Ureter (tissue), 1 donor: ENCODE results near the gene L3HYPDH. TPM values are rescaled to one million over a fixed set of nuclear protein-coding genes. Genes with fewer than 3 reads are reported as not detected.
"Not testable (repeated sequence)": the region's sequence is repeated elsewhere in the genome, so short reads cannot be mapped to it uniquely, and the experiment has no call there.

Source experiments
- DNase-seq: peaks from one replicate; pipeline ENCODE4 v3.0.0-alpha.2; 2020; ENCODE audit warnings: low spot score
- total RNA-seq: library from RNA; stranded (reverse); gene quantifications from one replicate; pipeline ENCODE4 v1.2.4, GENCODE V29; 2023
- donor health status: DM: yes; HTN: yes; CAD: no.

The L3HYPDH gene
- total RNA-seq, 1 donor from 2014 or later, result 31.3 TPM

DNA sequence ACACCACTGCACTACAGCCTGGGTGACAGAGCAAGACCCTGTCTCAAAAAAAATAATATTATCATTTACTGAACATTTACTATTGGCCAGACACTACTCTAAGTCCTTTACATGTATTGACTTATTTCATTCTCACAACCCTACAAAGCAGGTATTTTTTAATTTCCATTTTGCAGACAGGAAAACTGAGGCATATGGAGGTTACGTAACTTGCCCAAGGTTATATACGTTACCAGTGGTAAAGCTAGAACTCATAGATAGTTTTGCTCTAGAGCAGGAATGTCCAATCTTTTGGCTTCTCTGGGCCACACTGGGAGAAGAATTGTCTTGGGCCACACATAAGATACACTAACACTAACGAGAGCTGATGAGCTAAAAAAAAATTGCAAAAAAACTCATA lies 5.7 kb downstream of the L3HYPDH start:
- DNase-seq, result no peak

GRCh38 chr14:59475709-59476108 lies 8.5 kb downstream of the L3HYPDH start:
- no peak for DNase-seq

DNA sequence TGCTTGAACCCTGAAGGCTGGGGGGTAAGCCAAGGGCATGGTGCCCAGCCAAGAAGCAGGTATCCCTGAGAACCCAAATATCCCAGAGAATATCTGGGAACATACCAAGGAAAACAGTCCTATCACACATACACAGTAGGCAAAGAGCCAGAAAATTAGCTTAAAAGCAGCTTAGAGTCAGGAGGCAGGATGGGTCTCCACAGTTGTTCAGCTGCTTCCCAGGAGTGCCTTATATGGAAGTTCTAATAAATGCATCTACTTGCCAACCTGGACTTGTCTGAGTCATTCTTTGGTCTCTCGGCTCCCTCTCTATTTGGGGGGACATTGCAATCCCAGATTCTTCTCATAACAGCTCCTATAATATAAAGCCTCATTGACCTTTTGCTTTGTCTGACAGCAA lies 10.0 kb downstream of the L3HYPDH start:
- DNase-seq, result no peak

GRCh38 chr14:59465316-59466135 lies 18.7 kb downstream of the L3HYPDH start, which contains the start of gene GPR135:
Gene GPR135 (minus strand): TSS chr14:59465380. CDS start chr14:59465226, 154 bp downstream.
- DNase-seq, result peak; percentile 50

- peak; percentile 60 for DNase-seq
These were observed 19.5 kb downstream of the L3HYPDH start for GRCh38 chr14:59464486-59465315.

DNA sequence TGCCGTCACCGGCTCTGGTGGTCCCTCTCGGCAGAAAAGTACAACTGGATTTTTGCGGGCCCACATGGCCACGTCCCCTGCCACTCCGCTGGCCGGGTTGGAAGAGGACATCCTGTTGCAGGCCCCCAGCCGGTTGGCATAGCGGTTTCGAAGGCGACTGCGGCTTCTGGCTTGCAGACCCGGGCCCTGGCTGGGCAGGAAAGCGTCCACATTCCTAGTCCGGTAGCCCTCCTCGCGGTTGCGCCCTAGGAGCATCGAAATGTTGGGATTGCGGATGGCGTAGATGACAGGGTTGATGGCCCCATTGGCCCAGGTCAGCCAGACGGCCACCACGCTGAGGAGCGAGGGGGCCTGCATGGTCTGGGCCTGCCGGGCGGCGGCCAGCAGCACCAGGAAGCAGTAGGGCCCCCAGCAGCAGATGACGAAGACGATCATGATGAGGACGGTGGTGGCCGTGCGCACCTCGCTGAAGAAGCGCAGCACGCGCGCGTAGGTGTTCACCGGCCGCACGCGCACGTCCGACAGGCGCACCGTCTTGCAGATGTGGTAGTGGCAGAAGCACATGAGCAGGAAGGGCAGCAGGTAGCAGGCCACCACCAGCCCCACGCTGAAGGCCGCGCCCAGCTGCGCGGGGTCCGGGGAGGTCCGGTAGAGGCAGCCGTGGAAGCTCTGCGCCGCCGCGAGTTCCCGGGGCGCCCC lies 20.3 kb downstream of the L3HYPDH start:
- no peak for DNase-seq

DNA sequence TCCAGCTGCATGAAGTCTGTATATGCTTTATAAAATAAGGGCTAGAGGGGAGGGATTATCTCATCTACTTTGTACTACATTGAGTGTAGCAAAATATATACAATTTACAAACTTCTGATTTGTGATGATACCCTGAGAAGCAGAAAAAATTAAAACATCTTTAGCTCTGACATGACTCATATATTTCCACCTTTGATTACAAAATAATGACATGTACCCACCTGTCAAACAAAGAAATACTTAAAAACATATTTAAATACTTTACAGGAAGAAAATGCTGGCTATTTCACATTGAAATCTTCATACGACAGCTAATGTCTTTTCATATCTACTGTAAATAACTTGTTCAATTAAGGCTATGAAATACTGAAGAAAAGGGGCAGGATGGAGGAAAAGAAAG lies 22.3 kb downstream of the L3HYPDH start:
- no peak for DNase-seq

- DNase-seq, result no peak
These were observed 23.8 kb downstream of the L3HYPDH start for GRCh38 chr14:59460378-59460777.

DNA sequence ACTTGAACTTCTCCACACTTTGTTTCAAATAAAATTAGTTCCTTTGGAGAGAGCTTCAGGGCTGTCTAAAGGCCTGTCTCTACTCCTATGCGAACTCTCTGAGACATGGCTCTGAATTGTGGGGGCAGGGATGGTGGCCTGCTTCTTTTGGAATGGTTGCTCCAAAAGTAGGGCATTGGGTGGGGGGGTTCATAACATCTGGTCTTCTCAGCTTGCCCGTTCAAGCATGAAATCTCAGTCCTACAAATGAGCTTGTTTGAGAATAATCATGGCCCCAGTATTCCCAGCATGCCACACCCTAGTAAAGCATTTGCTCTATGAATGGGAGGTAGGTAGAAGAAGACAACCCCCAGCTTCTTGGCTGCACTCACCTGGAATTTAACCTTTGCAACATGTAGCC lies 25.7 kb downstream of the L3HYPDH start:
- DNase-seq, result no peak

- DNase-seq, result no peak
These were observed 28.8 kb downstream of the L3HYPDH start for GRCh38 chr14:59455411-59455810.

DNA sequence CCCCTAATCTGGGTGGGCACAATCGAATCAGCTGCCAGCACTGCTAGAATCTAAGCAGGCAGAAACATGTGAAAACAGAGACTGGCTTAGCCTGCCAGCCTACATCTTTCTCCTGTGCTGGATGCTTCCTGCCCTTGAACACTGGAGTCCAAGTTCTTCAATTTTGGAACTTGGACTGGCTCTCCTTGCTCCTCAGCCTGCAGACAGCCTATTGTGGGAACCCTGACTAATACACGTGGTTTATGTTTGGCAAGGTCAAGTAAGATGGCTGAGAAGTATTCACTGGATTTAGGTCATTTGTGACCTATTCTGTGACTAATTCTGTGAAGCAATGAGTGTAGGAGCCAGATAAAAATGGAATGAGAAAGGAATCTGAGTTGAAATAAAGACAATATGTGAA lies 30.1 kb downstream of the L3HYPDH start:
- DNase-seq, result no peak

GRCh38 chr14:59451849-59452248 lies 32.4 kb downstream of the L3HYPDH start:
- no peak for DNase-seq

DNA sequence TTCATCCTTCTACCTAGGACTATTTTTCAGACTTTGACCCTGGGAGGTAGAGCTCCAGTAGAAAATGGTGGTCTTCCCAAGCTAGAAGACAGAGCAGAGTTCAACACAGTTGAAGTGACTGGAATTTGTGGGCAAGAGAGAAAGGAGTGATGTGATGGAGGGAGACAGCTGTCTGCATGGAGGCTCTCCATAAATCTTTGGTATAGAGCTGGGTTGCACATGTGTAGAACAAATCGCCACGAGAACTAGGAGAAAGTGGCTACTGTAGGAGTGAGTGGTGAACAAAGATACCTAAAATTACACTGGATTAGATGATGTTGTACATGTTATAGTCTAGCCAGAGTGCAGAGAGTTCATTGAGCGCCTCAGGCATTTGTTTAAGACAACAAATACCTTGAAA lies 33.5 kb downstream of the L3HYPDH start:
- DNase-seq, result no peak

- not testable (repeated sequence) for DNase-seq
These were observed 35.5 kb downstream of the L3HYPDH start for GRCh38 chr14:59448673-59449072.

- no peak for DNase-seq
These were observed 44.8 kb downstream of the L3HYPDH start for GRCh38 chr14:59439256-59439965.

GRCh38 chr14:59438195-59438647 lies 46.0 kb downstream of the L3HYPDH start:
- DNase-seq, result no peak

GRCh38 chr14:59435987-59436386 lies 48.2 kb downstream of the L3HYPDH start:
- DNase-seq, result no peak

- DNase-seq, result no peak
These were observed 49.1 kb downstream of the L3HYPDH start for GRCh38 chr14:59435101-59435500.

DNA sequence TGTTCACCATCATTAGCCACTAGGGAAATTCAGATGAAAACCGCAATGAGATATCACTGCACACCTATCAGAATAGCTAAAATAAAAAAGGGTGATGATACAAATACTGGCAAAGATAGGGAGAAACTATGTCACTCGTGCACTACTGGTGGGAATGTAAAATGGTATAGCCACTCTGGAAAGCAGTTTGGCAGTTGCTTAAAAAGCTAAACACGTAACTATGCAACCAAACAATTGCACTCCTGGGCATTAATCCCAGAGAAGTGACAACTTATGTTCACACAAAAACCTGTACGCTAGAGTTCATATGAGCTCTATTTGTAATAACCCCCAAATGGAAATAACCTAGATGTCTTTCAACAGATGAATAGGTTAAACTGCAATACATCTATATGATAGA lies 54.4 kb downstream of the L3HYPDH start:
- no peak for DNase-seq

GRCh38 chr14:59428581-59429012 lies 55.6 kb downstream of the L3HYPDH start:
- DNase-seq, result no peak
